ENCODE data around the gene CLEC7A. TPM values are rescaled to one million over a fixed set of nuclear protein-coding genes. Genes with fewer than 3 reads are reported as not detected.

CLEC7A gene
- total RNA-seq, 2 experiments from 2014 or later: 2.5 to 3.7 TPM

DNA sequence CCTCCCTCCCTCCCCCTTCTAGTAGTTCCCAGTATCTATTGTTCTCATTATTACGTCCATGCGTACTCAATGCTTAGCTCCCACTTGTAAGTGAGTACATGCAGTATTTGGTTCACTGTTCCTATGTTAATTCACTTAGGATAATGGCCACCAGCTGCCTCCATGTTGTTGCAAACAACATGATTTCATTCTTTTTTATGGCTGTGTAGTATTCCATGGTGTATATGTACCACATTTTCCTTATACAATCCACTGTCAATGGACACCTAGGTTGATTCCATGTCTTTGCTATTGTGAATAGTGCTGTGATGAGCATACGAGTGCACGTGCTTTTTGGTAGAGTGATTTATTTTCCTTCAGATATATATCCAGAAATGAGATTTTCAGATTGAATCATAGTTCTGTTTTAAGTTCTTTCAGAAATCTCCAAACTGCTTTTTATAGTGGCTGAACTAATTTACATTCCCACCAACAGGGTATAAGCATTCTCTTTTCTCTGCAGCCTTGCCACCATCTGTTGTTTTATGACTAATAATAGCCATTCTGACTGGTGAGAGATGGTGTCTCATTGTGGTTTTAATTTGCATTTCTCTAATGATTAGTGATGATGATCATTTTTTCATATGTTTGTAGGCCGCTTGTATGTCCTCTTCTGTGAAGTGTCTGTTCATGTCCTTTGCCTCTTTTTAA lies 17.9 kb upstream of the CLEC7A start:
- no peak overlapping the region for H3K4me3 ChIP-seq (ENCODE audit: low read length)
- Mint-ChIP-seq H3K27ac (no peak overlapping the region), H3K36me3 (ENCODE audit: low read depth) (no peaks in the 10 kb centered on the region), H3K9me3 (no peaks in the 10 kb centered on the region), H3K4me1 (ENCODE audit: low read depth) (peaks cover under 1% of the 10 kb centered on the region), H3K4me3 (no peak overlapping the region), H3K27me3 (no peaks in the 10 kb centered on the region)
- DNase-seq (no peak), ATAC-seq (ENCODE audit: poor library complexity) (no peak)
- H3K4me1 ChIP-seq (ENCODE audit: insufficient read depth, low read length): peaks cover under 1% of the 10 kb centered on the region
- ChIA-PET POLR2A (no interaction called here), CTCF (no interaction called here)
- intact Hi-C loops (cut with DNase I, micrococcal nuclease): loop anchor here in 1 of 2 experiments (10.0 kb wide), 1 partner anchor 203 kb away; no protein-coding TSS in a partner anchor
- no peak overlapping the region for H3K27ac ChIP-seq (ENCODE audit: low read depth in 1 of 2, low read length in 2 of 2)
- TF ChIP-seq, protein P1, sequence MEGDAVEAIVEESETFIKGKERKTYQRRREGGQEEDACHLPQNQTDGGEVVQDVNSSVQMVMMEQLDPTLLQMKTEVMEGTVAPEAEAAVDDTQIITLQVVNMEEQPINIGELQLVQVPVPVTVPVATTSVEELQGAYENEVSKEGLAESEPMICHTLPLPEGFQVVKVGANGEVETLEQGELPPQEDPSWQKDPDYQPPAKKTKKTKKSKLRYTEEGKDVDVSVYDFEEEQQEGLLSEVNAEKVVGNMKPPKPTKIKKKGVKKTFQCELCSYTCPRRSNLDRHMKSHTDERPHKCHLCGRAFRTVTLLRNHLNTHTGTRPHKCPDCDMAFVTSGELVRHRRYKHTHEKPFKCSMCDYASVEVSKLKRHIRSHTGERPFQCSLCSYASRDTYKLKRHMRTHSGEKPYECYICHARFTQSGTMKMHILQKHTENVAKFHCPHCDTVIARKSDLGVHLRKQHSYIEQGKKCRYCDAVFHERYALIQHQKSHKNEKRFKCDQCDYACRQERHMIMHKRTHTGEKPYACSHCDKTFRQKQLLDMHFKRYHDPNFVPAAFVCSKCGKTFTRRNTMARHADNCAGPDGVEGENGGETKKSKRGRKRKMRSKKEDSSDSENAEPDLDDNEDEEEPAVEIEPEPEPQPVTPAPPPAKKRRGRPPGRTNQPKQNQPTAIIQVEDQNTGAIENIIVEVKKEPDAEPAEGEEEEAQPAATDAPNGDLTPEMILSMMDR (IDR thresholded peaks at IDR 0.05): no peak
- no peaks in the 10 kb centered on the region for H3K36me3 ChIP-seq (ENCODE audit: insufficient read depth, low read length)
- peaks cover 0 to 4% of the 10 kb centered on the region in 2 experiments for H3K27me3 ChIP-seq (ENCODE audit: control insufficient read depth in 1 of 2, insufficient read depth in 2 of 2, low read length in 2 of 2)
- peaks cover 0 to 3% of the 10 kb centered on the region in 2 experiments for H3K9me3 ChIP-seq (ENCODE audit: control insufficient read depth in 1 of 2, insufficient read depth in 1 of 2, low read length in 2 of 2)

DNA sequence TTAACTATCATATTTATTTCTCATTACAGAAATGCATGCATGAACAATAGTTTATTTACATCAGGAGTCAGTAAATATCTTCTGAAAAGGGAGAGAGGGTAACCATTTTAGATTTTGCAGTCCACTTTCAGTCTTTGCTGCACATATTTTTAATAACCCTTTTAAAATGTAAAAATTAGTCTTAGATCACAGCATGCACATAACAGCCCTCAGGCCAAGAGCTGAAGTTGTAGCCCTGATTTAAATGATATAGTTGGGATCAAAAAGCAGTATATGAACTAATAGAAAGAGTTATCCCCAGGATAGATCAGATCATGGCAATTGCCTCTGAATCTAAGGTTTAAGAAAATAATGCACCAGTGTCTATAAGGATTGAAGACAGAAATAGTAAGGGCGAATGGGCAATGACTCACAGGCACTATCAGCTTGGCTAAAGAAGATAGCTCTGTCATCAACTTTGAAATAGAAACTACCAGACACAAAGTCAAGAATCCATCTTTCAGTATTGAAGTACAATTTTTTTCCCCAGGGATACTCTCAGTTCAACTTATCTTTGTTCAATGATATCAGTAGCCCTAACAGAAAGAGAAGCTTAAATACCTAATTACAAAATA lies 13.1 kb upstream of the CLEC7A start:
- intact Hi-C loops (cut with DNase I, micrococcal nuclease): loop anchor here (5.0 to 10.0 kb wide), 3 partner anchors 198 to 811 kb away; no protein-coding TSS in a partner anchor
- H3K4me1 Mint-ChIP-seq (ENCODE audit: low read depth): no peaks in the 10 kb centered on the region
- peaks cover 0 to 4% of the 10 kb centered on the region in 2 experiments for H3K27me3 ChIP-seq (ENCODE audit: control insufficient read depth in 1 of 2, insufficient read depth in 2 of 2, low read length in 2 of 2)
- H3K9me3 ChIP-seq (ENCODE audit: control insufficient read depth in 1 of 2, insufficient read depth in 1 of 2, low read length in 2 of 2): peaks cover 0 to 3% of the 10 kb centered on the region in 2 experiments
- CTCF ChIA-PET: interaction anchor here (0.7 to 1.6 kb wide), 3 partner anchors 10 to 329 kb away, joined by 3 to 7 read pairs (median 3); no protein-coding TSS in a partner anchor
- no peaks in the 10 kb centered on the region for H3K36me3 ChIP-seq (ENCODE audit: insufficient read depth, low read length)
- no peaks in the 10 kb centered on the region for H3K36me3 Mint-ChIP-seq (ENCODE audit: low read depth)
- no peak overlapping the region for H3K27ac ChIP-seq (ENCODE audit: low read depth in 1 of 2, low read length in 2 of 2)
- no peak overlapping the region for H3K4me3 Mint-ChIP-seq
- DNase-seq (no peak), ATAC-seq (ENCODE audit: poor library complexity) (no peak)
- no peak overlapping the region for H3K27ac Mint-ChIP-seq
- POLR2A ChIA-PET: no interaction called here
- peaks cover 4% of the 10 kb centered on the region for H3K27me3 Mint-ChIP-seq
- H3K4me1 ChIP-seq (ENCODE audit: insufficient read depth, low read length): no peaks in the 10 kb centered on the region
- H3K9me3 Mint-ChIP-seq: no peaks in the 10 kb centered on the region
- TF ChIP-seq, protein P1 (IDR thresholded peaks at IDR 0.05): no peak
- no peak overlapping the region for H3K4me3 ChIP-seq (ENCODE audit: low read length)

DNA sequence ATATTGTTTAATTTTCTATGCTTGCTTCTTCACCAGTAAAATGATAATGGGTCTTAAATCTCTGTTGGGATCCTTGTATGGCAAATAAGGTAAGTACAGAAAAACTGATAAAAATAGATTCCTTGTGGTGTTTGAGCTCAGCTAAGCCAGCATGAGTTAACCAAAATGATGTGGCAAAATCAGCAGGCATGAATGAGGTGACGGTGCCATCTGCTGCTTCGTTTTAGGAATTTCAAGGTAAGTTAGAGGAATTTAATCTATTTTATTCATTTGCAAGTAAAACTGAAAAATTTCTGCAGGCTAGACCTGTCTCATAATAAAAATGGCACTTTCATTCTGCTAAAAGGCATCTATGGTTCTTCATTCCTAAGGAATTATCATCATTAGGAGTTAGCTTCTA lies 10.0 kb upstream of the CLEC7A start:
- no peaks in the 10 kb centered on the region for H3K9me3 ChIP-seq (ENCODE audit: control insufficient read depth in 1 of 2, insufficient read depth in 1 of 2, low read length in 2 of 2)
- Mint-ChIP-seq H3K27me3 (peaks cover 4% of the 10 kb centered on the region), H3K9me3 (no peaks in the 10 kb centered on the region), H3K27ac (no peak overlapping the region), H3K4me3 (no peak overlapping the region), H3K4me1 (ENCODE audit: low read depth) (no peaks in the 10 kb centered on the region), H3K36me3 (ENCODE audit: low read depth) (no peaks in the 10 kb centered on the region)
- H3K27me3 ChIP-seq (ENCODE audit: control insufficient read depth in 1 of 2, insufficient read depth in 2 of 2, low read length in 2 of 2): peaks cover 0 to 4% of the 10 kb centered on the region in 2 experiments
- H3K4me3 ChIP-seq (ENCODE audit: low read length): no peak overlapping the region
- no peaks in the 10 kb centered on the region for H3K4me1 ChIP-seq (ENCODE audit: insufficient read depth, low read length)
- ChIA-PET POLR2A (no interaction called here), CTCF (interaction anchor here (0.6 to 1.9 kb wide), 4 partner anchors 10 to 1531 kb away, joined by 4 to 7 read pairs (median 6); no protein-coding TSS in a partner anchor)
- TF ChIP-seq, protein P1 (IDR thresholded peaks at IDR 0.05): peak; percentile 18
- ATAC-seq (ENCODE audit: poor library complexity): peak; percentile 60
- H3K27ac ChIP-seq (ENCODE audit: low read depth in 1 of 2, low read length in 2 of 2): no peak overlapping the region
- H3K36me3 ChIP-seq (ENCODE audit: insufficient read depth, low read length): no peaks in the 10 kb centered on the region
- intact Hi-C loops (cut with DNase I, micrococcal nuclease): loop anchor here (1.0 to 10.0 kb wide), 5 partner anchors 195 to 808 kb away; no protein-coding TSS in a partner anchor
- DNase-seq: peak in 13 of 14 experiments; percentile 10 to 74 (median 22)

All from CD4-positive, alpha-beta T cell (primary cell).